Gastroesophageal sphincter (tissue), 3 donors: ENCODE measurements around the gene DDX54.

Experiments
- CTCF ChIP-seq, 4 experiments: fragments of 200-600 bp in 2 of 4; fragments of 450-650 bp in 2 of 4; sonication (generic) in 1 of 4; IDR thresholded peaks; one replicate each; pipeline ENCODE4 v1.5.1; 2017 to 2019; ENCODE audit warnings: antibody characterized with exemption in 4 of 4, mild to moderate bottlenecking in 2 of 4, moderate library complexity in 2 of 4
- EP300 ChIP-seq: sonication (generic); formaldehyde crosslinking; IDR thresholded peaks from one replicate; pipeline ENCODE4 v1.6.1; 2017; ENCODE audit warnings: antibody characterized with exemption, mild to moderate bottlenecking
- POLR2A ChIP-seq, 2 donors: fragments of 450-650 bp; IDR thresholded peaks; one replicate each; pipeline ENCODE4 v1.6.1; 2017; ENCODE audit warnings: antibody characterized with exemption in 2 of 2, mild to moderate bottlenecking in 2 of 2, moderate library complexity in 1 of 2

DNA sequence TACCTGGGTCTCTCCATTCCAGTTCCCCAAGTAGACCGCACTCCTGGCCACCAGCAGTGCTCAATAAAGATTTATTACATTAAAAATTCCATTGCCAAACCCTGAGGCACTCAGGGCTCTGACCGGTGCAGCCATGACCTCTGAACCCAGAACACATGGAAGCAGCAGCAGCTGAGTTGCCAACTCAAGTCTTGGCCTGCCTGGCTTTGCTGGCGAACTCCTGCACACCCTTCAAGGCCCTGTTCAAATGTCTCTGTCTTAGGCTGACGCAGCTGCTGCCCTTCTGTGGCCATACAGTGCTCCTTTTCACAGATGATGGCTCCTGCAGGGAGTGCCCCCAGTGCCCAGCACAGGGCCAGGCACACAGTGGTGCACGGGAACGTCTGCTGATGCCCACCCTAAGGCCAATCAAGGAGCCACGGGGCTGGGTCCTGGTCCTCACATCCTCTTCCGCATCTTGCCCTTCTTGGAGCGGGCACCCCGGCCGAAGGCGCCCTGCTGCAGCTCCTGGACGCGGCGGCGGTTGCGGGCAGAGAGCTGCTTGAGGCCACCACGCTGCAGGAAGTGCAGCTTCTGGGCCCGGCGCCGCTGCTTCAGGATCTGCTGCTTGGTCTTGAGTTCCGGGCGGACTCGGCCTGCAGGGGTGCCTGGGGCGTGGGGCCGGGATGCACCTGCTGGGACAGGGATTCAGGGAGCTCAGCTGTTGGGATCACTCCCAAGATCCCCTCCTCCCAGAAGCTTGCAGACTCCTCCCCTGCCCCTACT, 26.7 kb downstream of the DDX54 start:
- TF ChIP-seq CTCF (IDR thresholded peaks at IDR 0.05), result no peak
- TF ChIP-seq POLR2A (IDR thresholded peaks at IDR 0.05), result no peak
- TF ChIP-seq EP300, result no peak
